ENCODE data around the gene CACNA1E.

DNA sequence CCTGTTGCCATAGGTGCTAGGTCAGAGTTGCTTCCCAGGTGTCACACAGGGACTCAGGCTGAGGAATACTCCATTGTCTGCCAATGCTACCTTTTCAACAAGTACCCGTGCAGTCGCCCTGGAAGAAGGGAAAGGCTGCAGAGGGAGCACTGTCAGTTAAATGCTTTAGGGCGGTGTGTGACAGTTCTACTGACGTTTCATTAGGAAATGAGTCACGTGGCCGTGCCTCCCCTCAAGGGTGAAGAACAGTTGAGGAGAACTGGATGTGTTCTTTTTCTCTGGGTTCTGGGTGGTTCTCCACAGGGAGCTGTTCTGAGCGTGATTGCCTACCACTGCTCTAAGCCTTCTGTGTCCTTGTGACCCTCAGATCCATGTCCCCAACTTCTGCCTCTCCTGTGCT, 197.6 kb downstream of the CACNA1E start:
- no peak for TF ChIP-seq EZH2phosphoT487 (conservative IDR thresholded peaks at IDR 0.05; ENCODE audit: low read length)
- TF ChIP-seq, protein P1, sequence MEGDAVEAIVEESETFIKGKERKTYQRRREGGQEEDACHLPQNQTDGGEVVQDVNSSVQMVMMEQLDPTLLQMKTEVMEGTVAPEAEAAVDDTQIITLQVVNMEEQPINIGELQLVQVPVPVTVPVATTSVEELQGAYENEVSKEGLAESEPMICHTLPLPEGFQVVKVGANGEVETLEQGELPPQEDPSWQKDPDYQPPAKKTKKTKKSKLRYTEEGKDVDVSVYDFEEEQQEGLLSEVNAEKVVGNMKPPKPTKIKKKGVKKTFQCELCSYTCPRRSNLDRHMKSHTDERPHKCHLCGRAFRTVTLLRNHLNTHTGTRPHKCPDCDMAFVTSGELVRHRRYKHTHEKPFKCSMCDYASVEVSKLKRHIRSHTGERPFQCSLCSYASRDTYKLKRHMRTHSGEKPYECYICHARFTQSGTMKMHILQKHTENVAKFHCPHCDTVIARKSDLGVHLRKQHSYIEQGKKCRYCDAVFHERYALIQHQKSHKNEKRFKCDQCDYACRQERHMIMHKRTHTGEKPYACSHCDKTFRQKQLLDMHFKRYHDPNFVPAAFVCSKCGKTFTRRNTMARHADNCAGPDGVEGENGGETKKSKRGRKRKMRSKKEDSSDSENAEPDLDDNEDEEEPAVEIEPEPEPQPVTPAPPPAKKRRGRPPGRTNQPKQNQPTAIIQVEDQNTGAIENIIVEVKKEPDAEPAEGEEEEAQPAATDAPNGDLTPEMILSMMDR (IDR thresholded peaks at IDR 0.05; ENCODE audit: insufficient read depth, low read length, poor library complexity, severe bottlenecking): no peak

Measured in SU-DHL-6 (cell line).